ENCODE data around the gene SPNS2. TPM values are rescaled to one million over a fixed set of nuclear protein-coding genes. Genes with fewer than 3 reads are reported as not detected.

Gene SPNS2
- polyA plus RNA-seq, 3 donors: 0.23 to 0.33 TPM; not detected in 1

DNA sequence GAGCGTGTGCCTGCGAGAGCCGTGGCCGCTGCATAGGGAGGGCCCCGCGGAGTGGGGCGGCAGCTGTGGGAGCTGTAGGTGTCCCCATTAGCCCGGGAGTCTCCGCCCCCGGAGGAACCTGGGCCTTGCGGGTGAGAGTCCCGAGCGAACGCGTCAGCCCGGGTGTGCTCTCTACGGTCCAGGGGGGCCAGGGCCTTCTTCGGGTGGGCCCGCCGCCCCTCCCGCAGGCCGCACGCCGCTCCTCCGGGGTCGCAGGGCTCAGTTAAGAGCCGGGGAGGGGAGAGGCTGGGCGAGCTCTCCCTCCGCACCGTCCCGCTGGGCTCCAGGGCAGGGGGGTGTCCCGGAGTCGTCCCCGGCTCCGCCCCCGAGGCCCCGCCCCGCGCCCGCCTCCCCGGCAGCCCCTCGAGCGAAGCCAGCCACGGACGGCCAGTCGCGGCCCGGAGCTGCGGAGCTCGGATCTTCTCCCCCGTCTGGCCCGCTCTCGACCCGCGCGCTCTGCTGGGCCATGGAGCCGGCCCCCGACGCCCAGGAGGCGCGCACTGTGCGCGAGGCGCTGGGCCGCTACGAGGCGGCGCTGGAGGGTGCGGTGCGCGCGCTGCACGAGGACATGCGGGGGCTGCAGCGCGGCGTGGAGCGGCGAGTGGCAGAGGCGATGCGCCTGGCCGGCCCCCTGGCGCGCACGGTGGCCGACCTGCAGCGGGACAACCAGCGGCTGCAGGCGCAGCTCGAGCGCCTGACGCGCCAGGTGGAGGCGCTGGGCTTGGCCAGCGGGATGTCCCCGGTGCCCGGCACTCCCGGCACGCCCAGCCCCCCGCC lies 85.6 kb downstream of the SPNS2 start, which contains the start of gene SMTNL2:
Gene SMTNL2, plus strand, starts transcription at position 429 of the 816 bp plus-strand sequence. Its CDS starts 77 bp downstream, at position 506.
- TF ChIP-seq, protein P1, sequence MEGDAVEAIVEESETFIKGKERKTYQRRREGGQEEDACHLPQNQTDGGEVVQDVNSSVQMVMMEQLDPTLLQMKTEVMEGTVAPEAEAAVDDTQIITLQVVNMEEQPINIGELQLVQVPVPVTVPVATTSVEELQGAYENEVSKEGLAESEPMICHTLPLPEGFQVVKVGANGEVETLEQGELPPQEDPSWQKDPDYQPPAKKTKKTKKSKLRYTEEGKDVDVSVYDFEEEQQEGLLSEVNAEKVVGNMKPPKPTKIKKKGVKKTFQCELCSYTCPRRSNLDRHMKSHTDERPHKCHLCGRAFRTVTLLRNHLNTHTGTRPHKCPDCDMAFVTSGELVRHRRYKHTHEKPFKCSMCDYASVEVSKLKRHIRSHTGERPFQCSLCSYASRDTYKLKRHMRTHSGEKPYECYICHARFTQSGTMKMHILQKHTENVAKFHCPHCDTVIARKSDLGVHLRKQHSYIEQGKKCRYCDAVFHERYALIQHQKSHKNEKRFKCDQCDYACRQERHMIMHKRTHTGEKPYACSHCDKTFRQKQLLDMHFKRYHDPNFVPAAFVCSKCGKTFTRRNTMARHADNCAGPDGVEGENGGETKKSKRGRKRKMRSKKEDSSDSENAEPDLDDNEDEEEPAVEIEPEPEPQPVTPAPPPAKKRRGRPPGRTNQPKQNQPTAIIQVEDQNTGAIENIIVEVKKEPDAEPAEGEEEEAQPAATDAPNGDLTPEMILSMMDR (IDR thresholded peaks at IDR 0.05): no peak
- under 1% methylated on average over 100 of the region's 100 CpGs for WGBS (ENCODE audit: insufficient coverage)
- no peaks in the 10 kb centered on the region for H3K36me3 ChIP-seq (replicated peaks in 1 of 2; ENCODE audit: control insufficient read depth in 1 of 2, insufficient read depth in 2 of 2, low read length in 2 of 2)
- Mint-ChIP-seq H3K27ac (no peak within 1 kb of the TSS), H3K27me3 (ENCODE audit: low read depth in 3 of 3) (peaks cover 42 to 74% (median 60%) of the 10 kb centered on the region in 3 donors), H3K4me3 (peak within 1 kb of the TSS; percentile 51 to 83), H3K4me1 (peaks cover 3% of the 10 kb centered on the region), H3K36me3 (peaks cover 0 to 1% of the 10 kb centered on the region in 2 donors), H3K9me3 (peaks cover 0 to 7% (median 3%) of the 10 kb centered on the region in 7 donors)
- H3K79me2 ChIP-seq (ENCODE audit: insufficient read depth, low read length): no peaks in the 10 kb centered on the region
- no peak within 1 kb of the TSS for H3K9ac ChIP-seq (ENCODE audit: insufficient read depth, low read length, poor library complexity, severe bottlenecking)
- H2AFZ ChIP-seq (ENCODE audit: insufficient read depth, low read depth, low read length, poor library complexity, severe bottlenecking): no peak within 1 kb of the TSS
- peaks cover 5 to 10% of the 10 kb centered on the region in 2 donors for H3K4me1 ChIP-seq (ENCODE audit: control insufficient read depth in 1 of 2, insufficient read depth in 2 of 2, low read length in 2 of 2)
- peak within 1 kb of the TSS; percentile 51 for H3K4me2 ChIP-seq (replicated peaks; ENCODE audit: extremely low read depth, low read length, poor library complexity, severe bottlenecking)
- H4K20me1 ChIP-seq (ENCODE audit: insufficient read depth, low read length): no peaks in the 10 kb centered on the region
- H3K4me3 ChIP-seq (replicated peaks in 1 of 3; ENCODE audit: low read depth in 2 of 3, low read length in 3 of 3): peak within 1 kb of the TSS in 1 of 3 experiments; percentile 20
- H3K27ac ChIP-seq (ENCODE audit: low read depth in 1 of 2, low read length in 2 of 2): no peak within 1 kb of the TSS
- H3K9me3 ChIP-seq (replicated peaks in 1 of 2; ENCODE audit: control insufficient read depth in 1 of 2, insufficient read depth in 1 of 2, low read length in 2 of 2): peaks cover 0 to 10% of the 10 kb centered on the region in 2 donors
- no peak for DNase-seq
- intact Hi-C loops (cut with micrococcal nuclease): no loop called here
- peaks cover 19 to 49% of the 10 kb centered on the region in 2 donors for H3K27me3 ChIP-seq (ENCODE audit: control insufficient read depth in 2 of 2, insufficient read depth in 2 of 2, low read length in 2 of 2)

DNA sequence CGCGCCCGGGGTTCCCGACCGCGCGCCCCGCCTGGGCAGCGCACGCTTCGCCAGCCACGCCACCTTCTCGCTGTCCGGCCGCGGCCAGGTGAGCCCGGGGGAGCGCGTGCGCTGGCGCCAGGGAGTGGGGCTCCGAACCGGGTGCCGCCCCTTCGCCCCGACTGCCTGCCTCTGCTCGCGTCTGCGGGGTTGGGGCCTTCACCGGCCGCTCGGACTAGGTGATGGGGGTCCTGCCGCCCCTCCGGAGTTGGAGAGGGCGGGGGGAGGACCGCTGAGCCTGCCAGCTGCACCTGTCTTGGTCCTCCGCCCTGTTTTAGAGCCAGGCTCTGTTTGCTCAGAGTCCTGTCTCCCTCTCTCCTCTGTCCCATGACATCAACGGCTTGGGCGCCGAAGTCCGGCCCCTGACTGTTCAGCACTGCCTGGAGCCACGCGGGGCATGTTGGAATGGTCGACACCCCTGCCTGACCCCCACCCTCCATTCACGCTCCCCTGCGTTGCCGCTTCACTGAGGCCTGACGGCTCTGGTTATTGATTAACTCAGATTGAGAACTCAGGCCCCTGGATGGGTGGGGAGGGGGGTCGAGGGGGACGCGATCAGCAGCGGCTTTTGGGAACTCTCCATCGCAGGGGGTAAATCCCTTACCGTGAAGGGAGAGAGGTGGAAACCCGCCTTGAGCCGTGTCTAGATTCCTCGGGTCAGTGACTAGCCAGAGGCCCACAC lies 86.4 kb downstream of the SPNS2 start:
- no peak overlapping the region for H3K9ac ChIP-seq (ENCODE audit: insufficient read depth, low read length, poor library complexity, severe bottlenecking)
- H3K27me3 Mint-ChIP-seq (ENCODE audit: low read depth in 3 of 3): peaks cover 42 to 72% (median 57%) of the 10 kb centered on the region in 3 donors

More for the DNA sequence above, 86.4 kb downstream of the SPNS2 start:
- H3K27me3 ChIP-seq (ENCODE audit: control insufficient read depth in 2 of 2, insufficient read depth in 2 of 2, low read length in 2 of 2): peaks cover 19 to 51% of the 10 kb centered on the region in 2 donors
- no peak for DNase-seq
- no peaks in the 10 kb centered on the region for H3K79me2 ChIP-seq (ENCODE audit: insufficient read depth, low read length)
- intact Hi-C loops (cut with micrococcal nuclease): no loop called here
- Mint-ChIP-seq H3K4me3 (peak overlapping the region in 1 of 2 donors; percentile 83), H3K4me1 (peaks cover 3% of the 10 kb centered on the region), H3K27ac (no peak overlapping the region), H3K9me3 (peaks cover 0 to 7% (median 3%) of the 10 kb centered on the region in 7 donors), H3K36me3 (peaks cover 0 to 1% of the 10 kb centered on the region in 2 donors)
- H3K4me2 ChIP-seq (replicated peaks; ENCODE audit: extremely low read depth, low read length, poor library complexity, severe bottlenecking): peak overlapping the region; percentile 51
- 38% methylated on average over 40 of the region's 57 CpGs for WGBS (ENCODE audit: insufficient coverage)
- H3K27ac ChIP-seq (ENCODE audit: low read depth in 1 of 2, low read length in 2 of 2): no peak overlapping the region
- H2AFZ ChIP-seq (ENCODE audit: insufficient read depth, low read depth, low read length, poor library complexity, severe bottlenecking): no peak overlapping the region
- H3K4me3 ChIP-seq (replicated peaks in 1 of 3; ENCODE audit: low read depth in 2 of 3, low read length in 3 of 3): no peak overlapping the region
- H4K20me1 ChIP-seq (ENCODE audit: insufficient read depth, low read length): no peaks in the 10 kb centered on the region
- TF ChIP-seq, protein P1 (IDR thresholded peaks at IDR 0.05): no peak
- peaks cover 5 to 10% of the 10 kb centered on the region in 2 donors for H3K4me1 ChIP-seq (ENCODE audit: control insufficient read depth in 1 of 2, insufficient read depth in 2 of 2, low read length in 2 of 2)
- H3K9me3 ChIP-seq (replicated peaks in 1 of 2; ENCODE audit: control insufficient read depth in 1 of 2, insufficient read depth in 1 of 2, low read length in 2 of 2): peaks cover 0 to 10% of the 10 kb centered on the region in 2 donors
- no peaks in the 10 kb centered on the region for H3K36me3 ChIP-seq (replicated peaks in 1 of 2; ENCODE audit: control insufficient read depth in 1 of 2, insufficient read depth in 2 of 2, low read length in 2 of 2)
